HG03439 (cell line): ENCODE data around the gene SPATA31E1.

Experiments
- ATAC-seq: cut with Tn5 transposase; IDR thresholded peaks from one replicate; pipeline ENCODE4 v1.9.1; 2021; ENCODE audit warnings: mild to moderate bottlenecking, moderate library complexity; ENCODE audit not compliant: unreplicated experiment

SPATA31E1 gene

GRCh38 chr9:87862536-87863268 lies 20.0 kb upstream of the SPATA31E1 start:
- ATAC-seq: no peak

- ATAC-seq: no peak
Observed at GRCh38 chr9:87863882-87864465, 18.7 kb upstream of the SPATA31E1 start.

- no peak for ATAC-seq
Observed at GRCh38 chr9:87864915-87865314, 17.8 kb upstream of the SPATA31E1 start.

- ATAC-seq: no peak
Observed at GRCh38 chr9:87865626-87866025, 17.1 kb upstream of the SPATA31E1 start.

GRCh38 chr9:87867391-87867790 lies 15.3 kb upstream of the SPATA31E1 start:
- no peak for ATAC-seq

GRCh38 chr9:87868175-87868574 lies 14.5 kb upstream of the SPATA31E1 start:
- ATAC-seq: no peak

- no peak for ATAC-seq
Observed at GRCh38 chr9:87868635-87869034, 14.0 kb upstream of the SPATA31E1 start.

- ATAC-seq: no peak
Observed at GRCh38 chr9:87869082-87869481, 13.6 kb upstream of the SPATA31E1 start.

- no peak for ATAC-seq
Observed at GRCh38 chr9:87871425-87872078, 11.1 kb upstream of the SPATA31E1 start.

GRCh38 chr9:87872079-87872624 lies 10.5 kb upstream of the SPATA31E1 start:
- ATAC-seq: no peak

GRCh38 chr9:87873607-87874303 lies 8.9 kb upstream of the SPATA31E1 start:
- no peak for ATAC-seq

GRCh38 chr9:87874304-87874623 lies 8.4 kb upstream of the SPATA31E1 start:
- no peak for ATAC-seq

- ATAC-seq: no peak
Observed at GRCh38 chr9:87875060-87875459, 7.6 kb upstream of the SPATA31E1 start.

- no peak for ATAC-seq
Observed at GRCh38 chr9:87875831-87876545, 6.7 kb upstream of the SPATA31E1 start.

- no peak for ATAC-seq
Observed at GRCh38 chr9:87876708-87877107, 6.0 kb upstream of the SPATA31E1 start.

GRCh38 chr9:87878989-87879511 lies 3.6 kb upstream of the SPATA31E1 start:
- no peak for ATAC-seq

- ATAC-seq: no peak
Observed at GRCh38 chr9:87880116-87880515, 2.6 kb upstream of the SPATA31E1 start.

- ATAC-seq: no peak
Observed at GRCh38 chr9:87880683-87881082, 2.0 kb upstream of the SPATA31E1 start.

- ATAC-seq: no peak
Observed at GRCh38 chr9:87883274-87883673, 597 bp downstream of the SPATA31E1 start.

GRCh38 chr9:87883990-87884389 lies 1.3 kb downstream of the SPATA31E1 start:
- no peak for ATAC-seq
